ENCODE measurements around the gene KCNH1. TPM values are rescaled to one million over a fixed set of nuclear protein-coding genes. Genes with fewer than 3 reads are reported as not detected.

The KCNH1 gene
- polyA plus RNA-seq, 3 donors from 2014 or later = not detected

- H3K4me1 Mint-ChIP-seq = no peaks in the 10 kb centered on the region
- H3K4me3 Mint-ChIP-seq = no peak overlapping the region
- DNase-seq = no peak
- H3K27me3 Mint-ChIP-seq (ENCODE audit: low read depth in 3 of 3) = peaks cover 0 to 2% (median 0%) of the 10 kb centered on the region in 3 donors
- no peaks in the 10 kb centered on the region for H3K36me3 Mint-ChIP-seq
- no peak overlapping the region for H3K27ac Mint-ChIP-seq
- peaks cover 0 to 2% (median 0%) of the 10 kb centered on the region in 6 donors for H3K9me3 Mint-ChIP-seq
Observed at GRCh38 chr1:210627755-210628154, 506.2 kb downstream of the KCNH1 start.

Other genes with a start within 250 kb of the KCNH1 start
- 10 to 100 TPM; 11.7 to 33.3 (median 16.4) TPM for gene RCOR3, start 125.2 kb upstream of the KCNH1 start, polyA plus RNA-seq
- 10 to 100 TPM; 19.6 to 37.0 (median 21.8) TPM for gene TRAF5, start 192.7 kb upstream of the KCNH1 start, polyA plus RNA-seq